Measurements from ENCODE around the gene DDI1.

Gene DDI1

DNA sequence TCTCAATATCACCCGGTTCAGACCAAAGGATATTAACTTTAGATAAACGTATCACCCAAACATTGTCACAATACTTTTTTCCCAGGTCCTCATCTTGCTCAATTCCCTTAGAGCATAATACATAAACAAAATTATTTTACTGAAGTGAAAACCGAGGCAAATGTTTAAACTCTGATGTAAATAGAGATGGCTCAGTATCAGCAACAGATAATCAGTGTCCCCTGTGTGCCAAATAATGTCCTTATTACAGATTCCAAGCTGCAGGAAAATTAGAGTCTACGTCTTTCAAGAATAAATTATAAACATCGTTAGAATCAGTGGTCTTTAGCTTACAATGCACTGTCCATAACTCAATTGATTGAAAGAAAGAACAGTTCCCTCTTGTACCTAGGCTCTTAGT is 50.2 kb downstream of the DDI1 start:
- H3K4me3 ChIP-seq (ENCODE audit: low read depth, low read length) = no peak overlapping the region
- no peak overlapping the region for H3K27ac ChIP-seq (ENCODE audit: low read depth, low read length)
- no peaks in the 10 kb centered on the region for H3K9me3 ChIP-seq (ENCODE audit: control insufficient read depth, insufficient read depth, low read depth, low read length)
- no peaks in the 10 kb centered on the region for H3K4me1 ChIP-seq (ENCODE audit: control insufficient read depth, insufficient read depth, low read length)
- no peak overlapping the region for H3K9ac ChIP-seq (ENCODE audit: low read length)
- no peaks in the 10 kb centered on the region for H3K27me3 ChIP-seq (ENCODE audit: control insufficient read depth, insufficient read depth, low read length)
- no peaks in the 10 kb centered on the region for H3K36me3 ChIP-seq (ENCODE audit: control insufficient read depth, insufficient read depth, low read length)

Measured in HUES6 (cell line).